ENCODE measurements around the gene C19orf33.

Gene C19orf33

GRCh38 chr19:38298821-38299680 lies 5.0 kb upstream of the C19orf33 start:
- no peak for DNase-seq (ENCODE audit: low read depth)
- no peak overlapping the region for H3K4me3 ChIP-seq (ENCODE audit: low read depth, low read length)

GRCh38 chr19:38304352-38304865 lies 358 bp downstream of the C19orf33 start:
- no peak for TF ChIP-seq MYC (IDR thresholded peaks at IDR 0.05; ENCODE audit: low read depth, low read length)
- no peak for TF ChIP-seq MAX (IDR thresholded peaks at IDR 0.05; ENCODE audit: low read depth, low read length)
- no peak for TF ChIP-seq POLR2A (IDR thresholded peaks at IDR 0.05; ENCODE audit: extremely low read depth, insufficient read length)
- TF ChIP-seq CTCF (IDR thresholded peaks at IDR 0.05; ENCODE audit: low read depth, low read length) = no peak
- no peak overlapping the region for H3K4me3 ChIP-seq (ENCODE audit: low read depth, low read length)
- DNase-seq (ENCODE audit: low read depth) = no peak

More at GRCh38 chr19:38298821-38299680, 5.0 kb upstream of the C19orf33 start:
- no peak for TF ChIP-seq MYC (IDR thresholded peaks at IDR 0.05; ENCODE audit: low read depth, low read length)
- TF ChIP-seq MAX (IDR thresholded peaks at IDR 0.05; ENCODE audit: low read depth, low read length) = no peak
- no peak for TF ChIP-seq CTCF (IDR thresholded peaks at IDR 0.05; ENCODE audit: low read depth, low read length)
- no peak for TF ChIP-seq POLR2A (IDR thresholded peaks at IDR 0.05; ENCODE audit: extremely low read depth, insufficient read length)

GRCh38 chr19:38304866-38305429 lies 897 bp downstream of the C19orf33 start:
- H3K4me3 ChIP-seq (ENCODE audit: low read depth, low read length) = no peak overlapping the region
- DNase-seq (ENCODE audit: low read depth) = no peak
- TF ChIP-seq POLR2A (IDR thresholded peaks at IDR 0.05; ENCODE audit: extremely low read depth, insufficient read length) = no peak
- TF ChIP-seq CTCF (IDR thresholded peaks at IDR 0.05; ENCODE audit: low read depth, low read length) = no peak
- TF ChIP-seq MAX (IDR thresholded peaks at IDR 0.05; ENCODE audit: low read depth, low read length) = no peak
- no peak for TF ChIP-seq MYC (IDR thresholded peaks at IDR 0.05; ENCODE audit: low read depth, low read length)

- no peak for DNase-seq (ENCODE audit: low read depth)
- no peak overlapping the region for H3K4me3 ChIP-seq (ENCODE audit: low read depth, low read length)
- no peak for TF ChIP-seq CTCF (IDR thresholded peaks at IDR 0.05; ENCODE audit: low read depth, low read length)
- TF ChIP-seq MYC (IDR thresholded peaks at IDR 0.05; ENCODE audit: low read depth, low read length) = no peak
- no peak for TF ChIP-seq POLR2A (IDR thresholded peaks at IDR 0.05; ENCODE audit: extremely low read depth, insufficient read length)
- no peak for TF ChIP-seq MAX (IDR thresholded peaks at IDR 0.05; ENCODE audit: low read depth, low read length)
These were observed 2.2 kb downstream of the C19orf33 start for GRCh38 chr19:38306236-38306635.

- DNase-seq (ENCODE audit: low read depth) = no peak
- TF ChIP-seq CTCF (IDR thresholded peaks at IDR 0.05; ENCODE audit: low read depth, low read length) (no peak), MYC (IDR thresholded peaks at IDR 0.05; ENCODE audit: low read depth, low read length) (no peak)
- no peak overlapping the region for H3K4me3 ChIP-seq (ENCODE audit: low read depth, low read length)
These were observed 3.0 kb downstream of the C19orf33 start for GRCh38 chr19:38307076-38307475.

All from NB4 (cell line).